H9 (cell line): ENCODE measurements around the gene RAB43. TPM values are rescaled to one million over a fixed set of nuclear protein-coding genes. Genes with fewer than 3 reads are reported as not detected.

Experiments used
- DNase-seq: peaks from one replicate; pipeline ENCODE4 v3.0.0-alpha.2; 2017
- H2AFZ ChIP-seq: one replicate; pipeline ENCODE4 v1.6.1; 2013; ENCODE audit warnings: mild to moderate bottlenecking, low read length, control low read depth, moderate library complexity
- H2AK5ac ChIP-seq: 2 replicates; pipeline ENCODE4 v1.6.1; 2013; ENCODE audit warnings: low read length, control low read depth, mixed read lengths; ENCODE audit not compliant: insufficient read length
- H2BK120ac ChIP-seq: one replicate; pipeline ENCODE4 v1.6.1; 2013; ENCODE audit warnings: low read depth, mild to moderate bottlenecking, low read length, control low read depth, inconsistent platforms; ENCODE audit not compliant: poor library complexity, severe bottlenecking
- H2BK12ac ChIP-seq: 2 replicates; pipeline ENCODE4 v1.6.1; 2013; ENCODE audit warnings: low read length, control low read depth, mixed read lengths, low read depth; ENCODE audit not compliant: insufficient read length
- H2BK15ac ChIP-seq: 2 replicates; pipeline ENCODE4 v1.6.1; 2013; ENCODE audit warnings: low read depth, low read length, control low read depth
- H2BK20ac ChIP-seq: one replicate; pipeline ENCODE4 v1.6.1; 2013; ENCODE audit warnings: low read depth, mild to moderate bottlenecking, low read length, control low read depth, inconsistent platforms; ENCODE audit not compliant: poor library complexity, severe bottlenecking
- H2BK5ac ChIP-seq: 2 replicates; pipeline ENCODE4 v1.6.1; 2013; ENCODE audit warnings: low read length, control low read depth, mixed read lengths; ENCODE audit not compliant: insufficient read length
- H3K14ac ChIP-seq: 2 replicates; pipeline ENCODE4 v1.6.1; 2013; ENCODE audit warnings: low read length, control low read depth; ENCODE audit not compliant: insufficient read depth
- H3K18ac ChIP-seq: 2 replicates; pipeline ENCODE4 v1.6.1; 2013; ENCODE audit warnings: low read depth, mild to moderate bottlenecking, mixed read lengths, low read length, control low read depth; ENCODE audit not compliant: insufficient read length
- H3K23ac ChIP-seq: 2 replicates; pipeline ENCODE4 v1.6.1; 2013; ENCODE audit warnings: low read length, control low read depth, mixed read lengths, low read depth; ENCODE audit not compliant: insufficient read length
- H3K23me2 ChIP-seq: 2 replicates; pipeline ENCODE4 v1.6.1; 2013; ENCODE audit warnings: low read depth, mild to moderate bottlenecking, mixed read lengths, low read length, control low read depth; ENCODE audit not compliant: insufficient read length, poor library complexity, severe bottlenecking
- H3K27ac ChIP-seq: 2 replicates; pipeline ENCODE4 v1.5.1; 2013; ENCODE audit warnings: low read length, control low read depth, mixed read lengths, low read depth; ENCODE audit not compliant: insufficient read length
- H3K27me3 ChIP-seq: 2 replicates; pipeline ENCODE4 v1.6.1; 2013; ENCODE audit warnings: low read length, control low read depth, inconsistent platforms; ENCODE audit not compliant: insufficient read depth
- H3K4ac ChIP-seq: 2 replicates; pipeline ENCODE4 v1.6.1; 2013; ENCODE audit warnings: low read depth, mild to moderate bottlenecking, control low read depth, inconsistent platforms, low read length, moderate library complexity
- H3K4me1 ChIP-seq: 2 replicates; pipeline ENCODE4 v1.6.1; 2013; ENCODE audit warnings: low read length, control low read depth, inconsistent platforms; ENCODE audit not compliant: insufficient read depth
- H3K4me2 ChIP-seq: 2 replicates; pipeline ENCODE4 v1.6.1; 2013; ENCODE audit warnings: low read length, control low read depth, mixed read lengths; ENCODE audit not compliant: insufficient read length, insufficient read depth
- H3K56ac ChIP-seq: 2 replicates; pipeline ENCODE4 v1.6.1; 2013; ENCODE audit warnings: low read depth, mild to moderate bottlenecking, mixed read lengths, low read length, control low read depth; ENCODE audit not compliant: insufficient read length
- H3K79me1 ChIP-seq: 2 replicates; pipeline ENCODE4 v1.6.1; 2013; ENCODE audit warnings: low read depth, mild to moderate bottlenecking, moderate library complexity, low read length, control low read depth, inconsistent platforms; ENCODE audit not compliant: insufficient read depth, poor library complexity, severe bottlenecking
- H3K79me2 ChIP-seq: 2 replicates; pipeline ENCODE4 v1.6.1; 2013; ENCODE audit warnings: low read length, control low read depth, inconsistent platforms; ENCODE audit not compliant: insufficient read depth
- H3K9ac ChIP-seq: 2 replicates; pipeline ENCODE4 v1.6.1; 2013; ENCODE audit warnings: low read length, control low read depth, mixed read lengths; ENCODE audit not compliant: insufficient read length; ENCODE audit errors: extremely low read depth
- H3K9me3 ChIP-seq: one replicate; pipeline ENCODE4 v1.6.1; 2013; ENCODE audit warnings: low read depth, low read length, inconsistent platforms; ENCODE audit not compliant: control insufficient read depth
- H3T11ph ChIP-seq: one replicate; pipeline ENCODE4 v1.6.1; 2013; ENCODE audit warnings: mild to moderate bottlenecking, low read length, control low read depth, inconsistent platforms
- H4K20me1 ChIP-seq: one replicate; pipeline ENCODE4 v1.6.1; 2013; ENCODE audit not compliant: control insufficient read depth, insufficient read length, insufficient read depth
- H4K5ac ChIP-seq: 2 replicates; pipeline ENCODE4 v1.6.1; 2013; ENCODE audit warnings: low read depth, mild to moderate bottlenecking, mixed read lengths, low read length, control low read depth; ENCODE audit not compliant: insufficient read length
- H4K8ac ChIP-seq: replicated peaks from 2 replicates; pipeline ENCODE4 v1.6.1; 2013; ENCODE audit warnings: low read length, control low read depth, mixed read lengths, low read depth; ENCODE audit not compliant: insufficient read length
- H4K91ac ChIP-seq: 2 replicates; pipeline ENCODE4 v1.6.1; 2013; ENCODE audit warnings: low read depth, mild to moderate bottlenecking, moderate library complexity, mixed read lengths, low read length, control low read depth; ENCODE audit not compliant: insufficient read length
- H3K27ac Mint-ChIP-seq, 3 experiments: 2 replicates in 2 of 3; 3 replicates in 1 of 3; pipeline ENCODE4 v1.8.0; 2020 to 2021; ENCODE audit warnings: mixed read lengths in 3 of 3, mild to moderate bottlenecking in 1 of 3, moderate library complexity in 1 of 3
- H3K27me3 Mint-ChIP-seq: 2 replicates; pipeline ENCODE4 v1.8.0; 2021; ENCODE audit warnings: low read depth, mild to moderate bottlenecking, moderate library complexity, mixed read lengths
- H3K36me3 Mint-ChIP-seq, 3 experiments: 2 replicates in 2 of 3; 3 replicates in 1 of 3; pipeline ENCODE4 v1.8.0; 2020 to 2021; ENCODE audit warnings: low read depth in 3 of 3, mixed read lengths in 3 of 3; ENCODE audit not compliant: insufficient read depth in 1 of 3
- H3K4me1 Mint-ChIP-seq, 2 experiments: 2 replicates each; pipeline ENCODE4 v1.8.0; 2020; ENCODE audit warnings: mixed read lengths in 2 of 2
- H3K4me3 Mint-ChIP-seq, 2 experiments: 2 replicates in 1 of 2; 3 replicates in 1 of 2; pipeline ENCODE4 v1.8.0; 2020 to 2021; ENCODE audit warnings: mild to moderate bottlenecking in 2 of 2, mixed read lengths in 2 of 2, moderate library complexity in 1 of 2
- H3K9me3 Mint-ChIP-seq, 2 experiments: 2 replicates in 1 of 2; 3 replicates in 1 of 2; pipeline ENCODE4 v1.8.0; 2020; ENCODE audit warnings: mild to moderate bottlenecking in 2 of 2, mixed read lengths in 2 of 2, moderate library complexity in 1 of 2
- CTCF ChIP-seq: fragments of 200-600 bp; sonication (generic); conservative IDR thresholded peaks from 3 replicates; pipeline ENCODE4 v1.8.0; 2021; ENCODE audit warnings: antibody characterized with exemption, mild to moderate bottlenecking
- WGBS: extraction: QIAGEN DNeasy Blood & Tissue Kit; methylation state at CpG from one replicate; pipeline ENCODE4 v1.1.7; 2013; ENCODE audit warnings: missing lambda C conversion rate, low lambda C conversion rate, mixed read lengths; ENCODE audit not compliant: insufficient read length; ENCODE audit errors: extremely low coverage; 5-methylcytosine and 5-hydroxymethylcytosine counted together
- total RNA-seq: library from RNA; stranded (reverse); gene quantifications from 2 replicates; pipeline ENCODE4 v1.2.1, GENCODE V29; 2021

RAB43 gene
- total RNA-seq, 1 experiment from 2014 or later = 13.6 TPM

DNA sequence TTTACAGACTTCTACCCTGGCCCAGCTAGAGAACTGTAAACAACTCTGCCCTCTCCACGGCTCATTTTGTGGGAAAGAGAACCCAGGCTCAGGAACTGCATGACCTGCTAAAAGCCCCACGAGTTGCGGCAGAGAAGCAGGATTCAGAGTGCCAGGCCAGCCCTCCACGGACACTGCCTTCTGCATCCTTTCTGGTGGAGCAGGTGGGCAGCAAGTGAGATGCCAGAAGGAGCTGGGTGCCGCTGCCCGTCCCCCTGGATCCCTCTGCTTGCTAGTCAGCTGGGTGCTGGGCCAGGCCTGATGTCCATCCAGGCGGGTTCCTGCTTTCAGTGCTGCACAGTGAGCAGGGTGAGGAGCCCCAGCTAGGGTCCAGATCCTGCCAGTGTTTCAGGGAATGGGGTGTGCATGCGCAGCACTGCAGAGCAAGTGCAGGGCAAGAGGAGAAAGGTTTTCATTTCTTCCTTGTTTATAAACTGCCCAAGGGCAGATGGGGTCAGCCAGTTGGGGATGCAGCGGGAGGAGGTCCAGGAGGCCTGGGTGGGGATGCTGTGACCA lies 5.2 kb upstream of the RAB43 start:
- Histone ChIP-seq H2AK5ac (no peak overlapping the region), H2BK5ac (no peak overlapping the region), H3K27me3 (no peaks in the 10 kb centered on the region), H3K14ac (no peak overlapping the region), H3K4me2 (no peak overlapping the region), H4K91ac (no peak overlapping the region), H2BK15ac (no peak overlapping the region), H3K27ac (no peak overlapping the region), H3K9me3 (no peaks in the 10 kb centered on the region), H3T11ph (no peak overlapping the region), H2BK12ac (no peak overlapping the region), H3K79me2 (no peaks in the 10 kb centered on the region), H3K23ac (no peak overlapping the region), H4K20me1 (no peaks in the 10 kb centered on the region), H3K4me1 (no peaks in the 10 kb centered on the region), H3K18ac (no peak overlapping the region), H4K8ac (no peak overlapping the region), H2AFZ (no peak overlapping the region), H2BK20ac (no peak overlapping the region), H4K5ac (no peak overlapping the region), H3K56ac (no peak overlapping the region), H2BK120ac (no peak overlapping the region), H3K79me1 (no peaks in the 10 kb centered on the region), H3K4ac (no peak overlapping the region), H3K9ac (no peak overlapping the region), H3K23me2 (peaks cover 5% of the 10 kb centered on the region)
- no peak for TF ChIP-seq CTCF
- Mint-ChIP-seq H3K27me3 (no peaks in the 10 kb centered on the region; the same call in 1 of the 2 replicates), H3K4me3 (no peak overlapping the region; a peak in 1 of 5 replicates), H3K36me3 (peaks cover 4 to 33% (median 20%) of the 10 kb centered on the region in 3 experiments; a peak in 6 of 7 replicates), H3K27ac (peak overlapping the region in 2 of 3 experiments; percentile 22 to 85; a peak in 3 of 7 replicates), H3K9me3 (no peaks in the 10 kb centered on the region), H3K4me1 (peaks cover 9 to 11% of the 10 kb centered on the region in 2 experiments)
- no CpG with 5 or more reads among the region's 9 CpGs for WGBS
- no peak for DNase-seq
